Esophagus muscularis mucosa (tissue), 4 donors: ENCODE data around the gene CCDC88C.

ENCODE experiments used
- CTCF ChIP-seq, 3 experiments: fragments of 200-600 bp in 2 of 3; fragments of 450-650 bp in 1 of 3; sonication (generic) in 2 of 3; IDR thresholded peaks; one replicate each; pipeline ENCODE4 v1.5.1; 2017 to 2019; ENCODE audit warnings: antibody characterized with exemption in 3 of 3, mild to moderate bottlenecking in 2 of 3, moderate library complexity in 1 of 3
- EP300 ChIP-seq: sonication (generic); formaldehyde crosslinking; IDR thresholded peaks from one replicate; pipeline ENCODE4 v1.6.1; 2017; ENCODE audit warnings: antibody characterized with exemption
- POLR2A ChIP-seq: fragments of 450-650 bp; IDR thresholded peaks from one replicate; pipeline ENCODE4 v1.6.1; 2017; ENCODE audit warnings: antibody characterized with exemption, moderate library complexity, mild to moderate bottlenecking, low read depth
- POLR2AphosphoS5 ChIP-seq, 2 donors: sonication (generic); formaldehyde crosslinking; IDR thresholded peaks; one replicate each; pipeline ENCODE4 v1.6.1; 2017; ENCODE audit warnings: antibody characterized with exemption in 2 of 2

DNA sequence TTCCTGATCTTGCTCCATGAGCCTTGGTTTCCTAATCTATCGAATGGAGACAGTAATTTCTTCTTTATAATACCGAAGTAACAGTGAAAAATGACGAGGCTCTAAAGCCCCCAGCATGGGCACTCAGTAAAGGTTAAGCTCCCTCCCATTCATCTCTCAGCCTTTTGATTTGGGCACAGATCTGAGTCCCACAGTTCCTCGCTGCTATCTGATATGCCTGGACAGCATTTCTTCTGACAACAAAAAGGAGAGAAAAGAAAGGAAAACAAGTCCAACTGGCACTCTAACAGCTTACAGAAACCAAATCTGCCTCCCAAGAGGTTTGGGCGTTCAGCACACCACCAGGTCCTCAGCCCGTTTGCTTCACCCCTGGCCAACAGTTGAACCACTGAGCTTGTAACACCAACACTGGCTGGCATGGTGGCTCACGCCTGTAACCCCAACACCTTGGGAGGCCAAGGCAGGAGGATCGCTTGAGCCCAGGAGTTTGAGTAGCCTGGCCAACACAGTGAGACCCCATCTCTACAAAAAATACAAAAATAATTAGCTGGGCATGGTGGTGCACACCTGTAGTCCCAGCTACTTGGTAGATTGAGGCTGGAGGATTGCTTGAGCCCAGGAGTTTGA is 19.5 kb downstream of the CCDC88C start:
- no peak for TF ChIP-seq CTCF (IDR thresholded peaks at IDR 0.05)
- TF ChIP-seq POLR2A = no peak
- no peak for TF ChIP-seq POLR2AphosphoS5 (IDR thresholded peaks at IDR 0.05)
- TF ChIP-seq EP300 = no peak
